GM19467 (cell line): ENCODE data around the gene SPRED1.
"Not testable (repeated sequence)": the region's sequence is repeated elsewhere in the genome, so short reads cannot be mapped to it uniquely, and the experiment has no call there.

Experiments
- ATAC-seq: cut with Tn5 transposase; IDR thresholded peaks from one replicate; pipeline ENCODE4 v1.9.1; 2021; ENCODE audit warnings: mild to moderate bottlenecking, moderate library complexity; ENCODE audit not compliant: unreplicated experiment

Gene SPRED1

GRCh38 chr15:38275959-38276358 lies 23.3 kb downstream of the SPRED1 start:
- no peak for ATAC-seq

- ATAC-seq, result not testable (repeated sequence)
Observed at GRCh38 chr15:38277281-38277680, 24.6 kb downstream of the SPRED1 start.

- ATAC-seq, result no peak
Observed at GRCh38 chr15:38281031-38281430, 28.4 kb downstream of the SPRED1 start.

GRCh38 chr15:38283010-38283409 lies 30.4 kb downstream of the SPRED1 start:
- no peak for ATAC-seq

- ATAC-seq, result no peak
Observed at GRCh38 chr15:38285456-38285855, 32.8 kb downstream of the SPRED1 start.

- ATAC-seq, result no peak
Observed at GRCh38 chr15:38294126-38294525, 41.5 kb downstream of the SPRED1 start.

- ATAC-seq, result no peak
Observed at GRCh38 chr15:38297623-38298388, 45.2 kb downstream of the SPRED1 start.

GRCh38 chr15:38299216-38299615 lies 46.6 kb downstream of the SPRED1 start:
- no peak for ATAC-seq

- ATAC-seq, result no peak
Observed at GRCh38 chr15:38300395-38300794, 47.8 kb downstream of the SPRED1 start.

- ATAC-seq, result no peak
Observed at GRCh38 chr15:38304481-38304880, 51.8 kb downstream of the SPRED1 start.

GRCh38 chr15:38307251-38307650 lies 54.6 kb downstream of the SPRED1 start:
- ATAC-seq, result no peak

GRCh38 chr15:38307861-38308641 lies 55.4 kb downstream of the SPRED1 start:
- ATAC-seq, result no peak

GRCh38 chr15:38308797-38309196 lies 56.2 kb downstream of the SPRED1 start:
- ATAC-seq, result no peak

- ATAC-seq, result no peak
Observed at GRCh38 chr15:38312190-38312589, 59.6 kb downstream of the SPRED1 start.

GRCh38 chr15:38316311-38316710 lies 63.7 kb downstream of the SPRED1 start:
- no peak for ATAC-seq

GRCh38 chr15:38320181-38320580 lies 67.5 kb downstream of the SPRED1 start:
- ATAC-seq, result no peak

- no peak for ATAC-seq
Observed at GRCh38 chr15:38320866-38321265, 68.2 kb downstream of the SPRED1 start.

- ATAC-seq, result no peak
Observed at GRCh38 chr15:38323895-38324294, 71.3 kb downstream of the SPRED1 start.

- ATAC-seq, result no peak
Observed at GRCh38 chr15:38324939-38325647, 72.5 kb downstream of the SPRED1 start.

GRCh38 chr15:38325648-38325990 lies 73.0 kb downstream of the SPRED1 start:
- ATAC-seq, result no peak

GRCh38 chr15:38332711-38333110 lies 80.1 kb downstream of the SPRED1 start:
- no peak for ATAC-seq

GRCh38 chr15:38335116-38335515 lies 82.5 kb downstream of the SPRED1 start:
- no peak for ATAC-seq
